Femur (tissue), 1 donor: ENCODE measurements around the gene MAP2.
"Not testable (repeated sequence)": the region's sequence is repeated elsewhere in the genome, so short reads cannot be mapped to it uniquely, and the experiment has no call there.

Experiments
- DNase-seq: peaks from one replicate; pipeline ENCODE4 v3.0.0-alpha.2; 2017

MAP2 gene

DNA sequence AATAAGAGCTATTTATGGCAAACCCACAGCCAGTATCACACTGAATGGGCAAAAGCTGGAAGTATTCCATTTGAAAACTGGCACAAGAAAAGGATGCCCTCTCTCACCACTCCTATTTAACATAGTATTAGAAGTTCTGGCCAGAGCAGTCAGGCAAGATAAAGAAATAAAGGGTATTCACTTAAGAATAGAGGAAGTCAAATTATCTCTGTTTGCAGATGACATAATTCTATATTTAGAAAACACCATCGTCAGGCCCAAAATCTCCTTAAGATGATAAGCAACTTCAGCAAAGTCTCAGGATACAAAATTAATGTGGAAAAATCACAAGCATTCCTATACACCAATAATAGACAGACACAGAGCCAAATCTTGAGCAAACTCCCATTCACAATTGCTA is 68.4 kb downstream of the MAP2 start:
- DNase-seq = not testable (repeated sequence)

DNA sequence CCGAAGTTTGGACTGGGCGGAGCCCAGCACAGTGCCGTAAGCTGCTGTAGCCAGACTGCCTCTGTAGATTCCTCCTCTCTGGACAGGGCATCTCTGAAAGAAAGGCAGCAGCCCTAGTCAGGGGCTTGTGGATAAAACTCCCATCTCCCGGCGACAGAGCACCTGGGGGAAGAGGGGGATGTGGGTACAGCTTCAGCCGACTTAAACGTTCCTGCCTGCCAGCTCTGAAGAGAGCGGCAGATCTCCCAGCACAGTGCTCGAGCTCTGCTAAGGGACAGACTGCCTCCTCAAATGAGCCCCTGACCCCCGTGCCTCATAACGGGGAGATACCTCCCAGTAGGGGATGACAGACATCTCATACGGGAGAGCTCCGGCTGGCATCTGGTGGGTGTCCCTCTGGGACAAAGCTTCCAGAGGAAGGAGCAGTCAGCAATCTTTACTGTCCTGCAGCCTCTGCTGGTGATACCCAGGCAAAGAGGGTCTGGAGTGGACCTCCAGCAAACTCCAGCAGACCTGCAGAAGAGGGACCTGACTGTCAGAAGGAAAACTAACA is 71.3 kb downstream of the MAP2 start:
- DNase-seq = not testable (repeated sequence)

DNA sequence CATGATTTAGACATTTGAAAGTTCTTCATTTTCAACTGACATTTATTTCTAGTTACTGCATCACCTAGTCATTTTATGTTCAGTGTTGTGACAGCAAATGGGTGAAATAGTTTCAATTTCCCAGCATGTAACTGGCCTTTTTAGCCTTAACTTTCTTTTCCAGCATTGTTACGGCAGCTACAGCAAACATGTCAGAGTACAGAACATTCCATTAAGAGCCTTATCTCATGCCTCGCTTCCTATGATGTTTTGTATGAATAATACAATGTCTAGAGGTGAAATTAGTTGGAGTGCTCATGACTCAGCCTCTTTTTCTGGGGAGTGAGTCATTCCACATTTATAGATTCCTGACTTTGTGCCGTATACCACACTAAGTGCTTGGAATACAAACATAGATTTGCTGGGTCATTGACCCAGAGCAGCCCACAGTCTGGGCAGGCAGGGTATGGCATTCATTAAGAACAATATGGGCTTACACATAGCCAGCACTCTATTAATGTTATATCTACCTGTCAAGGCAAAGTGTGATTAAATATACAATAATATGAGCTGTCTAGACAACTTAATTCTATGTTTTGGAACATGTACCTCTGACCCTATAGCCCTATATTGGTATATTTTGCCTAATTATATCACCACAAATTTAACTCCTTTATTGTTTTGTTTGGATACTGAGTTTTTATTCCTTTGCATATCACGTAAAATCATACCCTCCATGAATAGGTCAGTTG is 72.2 kb downstream of the MAP2 start:
- no peak for DNase-seq

DNA sequence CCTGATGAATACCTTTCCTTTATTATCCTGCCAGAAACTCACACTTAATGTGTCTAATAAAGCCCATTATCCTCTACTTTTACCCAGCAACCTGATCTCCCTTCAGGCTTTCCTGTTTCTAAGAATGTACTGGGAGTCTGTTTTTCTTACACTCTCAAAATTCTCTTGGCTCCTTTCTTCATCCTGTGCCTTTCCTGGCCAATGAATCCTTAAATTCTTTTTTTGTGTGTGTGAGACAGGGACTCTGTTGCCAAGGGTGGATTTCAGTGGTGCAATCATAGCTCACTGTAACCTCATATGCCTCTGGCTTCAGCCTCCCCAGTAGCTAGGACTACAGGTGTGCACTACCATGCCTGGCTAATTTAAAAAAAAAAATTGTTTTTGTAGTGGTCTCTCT is 72.7 kb downstream of the MAP2 start:
- no peak for DNase-seq

DNA sequence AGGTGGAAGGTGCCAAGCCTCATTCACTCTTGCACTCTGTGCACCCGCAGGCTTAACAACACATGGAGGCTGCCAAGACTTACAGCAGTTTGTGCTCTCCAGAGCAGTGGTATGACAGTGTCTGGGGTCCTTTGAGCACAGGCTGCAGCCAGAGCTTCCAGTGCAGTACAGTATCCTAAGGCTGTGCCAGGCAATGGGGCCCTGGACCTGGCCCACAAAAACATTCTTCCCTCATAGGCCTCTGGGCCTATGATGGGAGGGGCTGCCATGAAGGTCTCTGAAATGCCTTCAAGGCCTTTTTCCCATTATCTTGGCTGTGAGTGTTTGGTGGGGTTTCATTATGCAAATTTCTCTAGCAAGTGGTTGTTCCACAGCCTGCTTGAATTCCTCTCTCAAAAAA is 74.8 kb downstream of the MAP2 start:
- DNase-seq = no peak

DNA sequence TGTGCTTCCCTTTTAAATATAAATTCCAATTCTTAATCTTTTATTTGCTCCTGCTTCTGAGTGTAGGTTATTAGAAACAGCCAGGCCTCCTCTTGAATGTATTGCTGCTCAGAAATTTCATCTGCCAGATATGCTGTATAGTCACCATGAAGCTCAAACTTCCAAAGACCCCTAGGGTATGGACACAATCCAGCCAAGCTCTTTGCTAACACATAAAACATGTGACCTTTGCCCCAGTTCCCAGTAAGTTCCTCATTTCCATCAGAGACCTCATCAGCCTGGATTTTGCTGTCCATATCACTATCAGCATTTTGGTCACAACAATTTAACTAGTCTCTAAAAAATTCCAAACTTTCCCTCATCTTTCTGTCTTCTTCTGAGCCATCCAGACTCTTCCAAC is 75.2 kb downstream of the MAP2 start:
- DNase-seq = no peak

DNA sequence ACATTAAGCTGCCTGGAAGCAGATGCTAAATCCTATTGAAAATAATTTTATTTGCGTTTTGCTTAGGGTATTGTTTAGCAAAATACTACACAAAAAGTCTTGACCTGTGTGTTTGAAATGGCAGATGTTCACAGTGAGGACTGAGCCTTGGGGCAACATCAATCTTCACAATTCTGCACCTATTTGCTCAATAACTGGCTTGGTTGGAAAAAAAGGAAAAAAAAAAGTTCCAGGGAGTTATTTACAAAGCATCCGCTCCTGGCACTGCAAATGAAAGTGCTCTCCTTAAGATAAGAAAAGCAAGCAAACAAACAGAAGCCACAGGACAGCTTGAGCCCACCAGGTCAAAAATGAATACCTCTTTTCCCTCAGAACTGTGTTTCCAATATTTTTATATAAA is 77.7 kb downstream of the MAP2 start:
- DNase-seq = no peak

DNA sequence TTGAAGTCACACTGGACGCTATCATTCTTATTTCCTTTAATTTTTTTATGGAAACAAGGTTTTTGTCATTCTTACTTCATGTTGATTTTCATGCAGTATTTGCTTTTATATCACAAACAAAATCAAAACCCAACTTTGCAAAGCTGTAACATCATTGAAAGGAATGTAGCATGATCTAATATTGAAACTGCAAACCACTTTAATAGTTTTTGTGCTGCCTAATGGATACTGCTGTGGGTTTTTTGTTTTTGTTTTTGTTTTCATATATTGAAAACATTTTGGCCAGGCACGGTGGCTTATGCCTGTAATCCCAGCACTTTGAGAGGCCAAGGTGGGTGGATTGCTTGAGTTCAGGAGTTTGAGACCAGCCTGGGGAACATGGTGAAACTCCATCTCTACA is 81.6 kb downstream of the MAP2 start:
- DNase-seq = no peak

DNA sequence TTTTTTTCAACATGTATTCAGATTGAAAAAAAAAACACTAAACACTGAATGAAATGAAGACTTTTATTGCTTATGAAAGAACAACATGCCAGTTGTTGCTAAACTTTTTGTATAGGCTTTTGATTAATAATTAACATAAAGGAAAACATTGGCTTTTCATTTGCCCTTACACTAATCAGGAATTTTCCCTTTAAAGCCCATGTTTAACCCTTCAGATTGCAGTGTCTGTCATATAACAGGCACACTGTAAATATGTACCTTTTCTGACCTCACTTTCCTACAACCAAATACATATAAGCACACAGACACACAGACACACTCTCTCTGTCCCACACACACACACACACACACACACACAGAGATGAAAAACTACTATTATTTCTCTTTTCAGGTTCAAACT is 84.4 kb downstream of the MAP2 start:
- no peak for DNase-seq

DNA sequence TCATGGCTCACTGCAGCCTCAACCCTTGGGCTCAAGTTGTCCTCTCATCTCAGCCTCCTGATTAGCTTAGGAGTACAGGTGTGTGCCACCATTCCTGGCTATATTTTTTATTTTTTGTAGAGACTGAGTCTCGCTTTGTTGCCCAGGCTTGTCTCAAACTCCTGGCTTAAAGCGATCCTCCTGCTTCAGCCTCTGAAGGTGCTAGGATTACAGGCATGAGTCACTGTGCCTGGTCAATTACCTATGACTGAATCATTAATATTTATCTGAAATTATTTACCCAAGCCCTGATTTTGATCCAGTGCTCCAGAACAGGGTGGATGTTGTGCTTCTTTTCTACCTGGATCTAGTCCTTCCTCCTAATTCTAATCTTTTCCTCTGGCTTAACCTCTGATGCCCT is 87.8 kb downstream of the MAP2 start:
- DNase-seq = no peak

DNA sequence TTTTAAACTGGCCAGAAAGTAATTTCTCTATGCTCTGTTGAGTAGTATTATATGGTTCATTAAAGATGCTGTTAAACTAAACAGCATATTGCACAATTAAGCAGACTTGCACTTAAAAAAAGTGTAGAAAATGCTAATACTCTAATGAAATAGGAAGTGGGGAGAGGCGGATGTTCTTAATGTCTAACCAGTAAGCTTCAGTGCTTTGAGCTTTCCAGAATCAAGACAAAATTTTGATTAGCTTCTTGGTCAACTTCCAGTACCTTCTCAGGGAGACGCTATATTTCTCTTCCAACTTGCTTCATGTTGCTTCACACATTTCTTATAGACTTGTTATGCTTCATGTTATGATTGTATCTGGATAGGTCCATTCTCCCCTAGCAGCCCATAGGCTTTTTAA is 89.1 kb downstream of the MAP2 start:
- no peak for DNase-seq

DNA sequence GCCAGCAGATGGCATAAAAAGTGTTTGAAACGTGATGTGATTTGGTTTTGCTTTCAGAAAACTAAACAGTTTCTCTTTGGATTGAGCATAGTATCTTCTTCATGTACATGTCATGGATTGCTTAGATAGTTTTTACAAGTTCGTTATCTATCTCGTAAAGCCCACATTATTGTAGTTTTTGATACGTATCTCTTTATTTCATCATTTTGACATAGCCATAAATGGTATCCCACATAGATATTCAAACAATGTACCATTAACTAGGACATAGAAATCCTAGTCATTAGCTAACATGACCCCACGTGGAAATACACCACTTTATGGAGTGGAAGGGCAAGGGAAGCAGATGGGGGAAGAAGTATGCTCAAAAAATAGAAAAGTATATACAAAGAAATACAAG is 93.6 kb downstream of the MAP2 start:
- DNase-seq = no peak

DNA sequence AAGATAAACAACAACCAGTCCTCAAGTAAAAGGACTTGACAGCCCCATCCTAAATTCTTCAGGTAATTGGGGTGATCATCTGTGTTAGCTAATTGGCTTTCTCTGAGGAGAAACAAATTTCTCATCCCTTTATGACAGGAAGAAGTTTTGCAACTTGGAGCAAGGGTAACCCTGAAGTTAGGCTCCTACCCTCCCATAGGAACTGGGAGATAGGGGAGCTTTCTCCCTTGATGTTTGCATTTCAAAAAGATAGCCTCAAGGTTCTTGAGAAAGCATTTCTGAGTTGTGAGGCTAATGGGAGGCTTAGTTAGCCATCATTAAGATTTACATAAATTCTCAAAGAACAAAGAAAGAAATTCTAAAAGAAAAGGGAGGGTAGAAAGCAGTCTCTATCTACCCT is 95.4 kb downstream of the MAP2 start:
- DNase-seq = no peak

DNA sequence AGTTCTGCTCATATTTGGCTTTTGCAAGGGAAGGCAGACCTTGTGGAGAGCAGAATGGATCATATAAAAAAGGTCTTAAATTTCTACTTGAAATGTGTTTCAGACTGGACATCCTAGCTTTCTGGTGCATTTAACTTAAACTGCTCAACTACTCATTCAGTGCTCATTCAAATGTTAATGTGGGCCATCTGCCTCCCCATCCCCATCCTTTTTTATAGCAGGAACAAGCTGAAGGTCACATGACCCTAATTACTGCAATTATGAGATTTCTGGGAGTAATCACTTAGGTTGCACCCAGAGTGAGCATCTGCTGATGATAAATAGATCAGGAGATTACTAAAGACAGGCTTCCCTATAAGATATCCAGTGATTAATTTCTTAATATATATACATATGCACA is 96.1 kb downstream of the MAP2 start:
- DNase-seq = no peak

DNA sequence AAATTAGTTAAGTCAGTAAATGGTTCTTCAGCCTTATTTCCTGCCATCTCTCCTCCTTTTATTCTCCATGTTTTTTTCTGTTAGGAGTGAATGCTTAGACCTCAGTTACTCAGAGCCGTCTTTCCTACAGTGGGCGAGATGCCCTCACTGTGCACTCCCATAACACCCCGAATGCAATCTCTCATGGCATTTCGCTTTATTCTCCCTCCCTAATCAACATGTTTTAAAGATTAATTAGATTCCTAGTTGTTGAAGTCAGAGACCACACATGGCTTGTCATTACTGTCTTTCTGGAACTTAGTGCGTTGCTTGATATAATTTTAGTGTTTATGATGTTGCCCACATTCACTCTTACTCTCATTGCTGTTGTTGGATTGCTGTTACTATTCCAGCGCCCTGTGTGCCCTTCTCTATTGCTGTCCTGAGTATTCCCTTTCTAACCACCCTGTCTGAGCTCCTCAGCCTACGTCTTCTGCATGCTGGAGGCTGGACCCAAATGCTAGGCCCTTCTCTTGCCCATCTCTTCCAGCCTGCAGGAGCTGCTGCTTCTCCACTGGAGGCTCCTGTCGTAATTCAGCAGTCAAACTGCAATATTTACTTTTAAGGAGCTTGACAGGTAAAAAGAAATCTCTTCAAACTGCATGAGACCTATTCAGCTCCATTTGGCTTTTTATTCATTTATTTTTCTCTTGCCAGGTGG is 99.3 kb downstream of the MAP2 start:
- DNase-seq = no peak

DNA sequence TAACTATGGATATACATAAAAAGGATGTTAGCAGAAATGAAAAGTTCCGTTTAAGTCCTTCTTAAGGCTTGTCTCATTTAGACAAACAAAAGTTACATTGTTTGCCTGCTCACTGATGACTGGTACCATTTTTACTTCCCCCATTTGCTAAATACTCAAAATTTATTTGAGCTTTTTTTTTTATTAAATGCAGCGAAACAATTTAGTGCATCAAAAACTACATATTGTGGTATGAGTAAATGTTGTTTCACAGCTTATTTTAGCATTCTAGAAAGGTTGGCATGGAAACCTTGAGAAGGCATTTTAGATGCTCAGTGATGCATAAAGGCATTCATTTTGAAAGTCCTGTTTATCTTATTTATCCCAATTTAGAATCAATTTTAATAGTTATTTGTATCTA is 100.0 kb downstream of the MAP2 start:
- no peak for DNase-seq

DNA sequence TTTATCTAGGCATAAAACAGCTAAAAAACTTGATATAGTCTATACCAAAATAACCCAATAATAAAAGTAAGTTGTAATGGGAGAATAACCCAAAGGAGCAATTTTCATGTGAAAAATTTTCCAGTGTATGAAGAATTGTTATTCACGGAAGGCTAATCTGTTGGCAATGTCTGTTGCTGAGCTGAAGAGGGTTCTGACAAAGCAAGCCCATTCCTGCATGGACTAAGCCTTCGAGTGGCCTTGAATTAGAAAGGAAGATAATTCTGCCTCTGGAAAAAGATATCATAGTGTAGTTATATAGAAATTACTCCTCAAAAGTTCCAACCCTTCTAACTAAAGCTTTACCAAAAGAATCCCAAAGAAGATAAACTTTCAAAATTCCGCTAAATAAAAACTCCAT is 101.5 kb downstream of the MAP2 start:
- no peak for DNase-seq

DNA sequence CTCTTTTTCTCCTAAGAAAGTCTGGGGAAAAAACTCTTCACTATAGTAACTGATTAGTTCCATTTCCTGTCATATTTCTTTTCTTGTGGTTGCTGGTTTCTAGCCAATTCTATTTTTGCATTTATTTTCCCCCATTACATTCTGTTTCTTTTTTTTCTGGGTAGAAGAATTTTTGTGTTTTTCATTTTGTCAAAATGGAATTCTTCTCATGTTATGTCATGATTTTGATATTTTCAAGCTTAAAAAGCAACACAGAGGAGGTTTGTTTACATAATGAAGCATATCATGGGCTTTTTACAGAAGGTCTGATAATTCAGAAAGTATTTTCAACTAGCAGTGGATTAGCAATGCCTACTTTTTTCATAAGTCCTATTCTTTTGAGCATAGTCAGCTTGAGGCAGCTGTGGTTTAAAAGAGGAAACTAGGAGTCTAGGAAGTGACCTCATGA is 102.0 kb downstream of the MAP2 start:
- DNase-seq = no peak

DNA sequence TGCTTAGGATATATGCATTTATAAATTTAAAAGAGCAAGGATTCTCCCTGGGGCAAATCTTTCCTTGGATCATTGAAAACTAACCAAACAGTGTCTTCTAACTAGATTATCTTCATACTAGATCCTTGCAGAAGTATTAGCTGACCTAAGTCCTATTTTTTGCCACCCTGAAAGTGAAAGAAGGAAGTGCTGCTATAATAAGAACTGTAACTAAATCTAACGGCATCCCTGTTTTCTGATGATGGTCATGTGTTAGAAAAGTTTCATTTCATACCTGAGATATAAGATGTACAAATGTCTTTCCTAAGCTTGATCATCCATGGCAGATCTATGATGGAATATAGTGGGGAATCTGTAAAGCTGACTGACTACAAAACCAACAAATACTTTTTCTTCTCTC is 102.7 kb downstream of the MAP2 start:
- DNase-seq = no peak

DNA sequence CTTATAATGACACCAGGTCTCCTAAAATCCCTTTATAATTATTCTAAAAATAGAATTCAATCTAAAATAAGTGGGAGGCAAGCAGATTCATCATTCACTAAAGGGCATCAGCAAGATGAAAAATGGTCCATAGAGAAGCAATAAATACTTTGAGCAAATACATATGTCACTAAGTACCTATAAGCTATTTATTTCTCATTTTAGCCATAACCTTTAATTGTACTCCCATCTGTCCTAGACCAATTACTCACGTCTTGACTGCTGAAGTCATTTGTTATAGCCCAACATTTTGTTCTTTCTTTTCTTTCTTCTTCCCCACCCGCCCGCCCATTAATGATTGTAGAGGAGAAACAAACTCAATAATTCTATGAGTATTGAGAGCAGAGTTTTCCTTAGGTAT is 105.7 kb downstream of the MAP2 start:
- DNase-seq = no peak

DNA sequence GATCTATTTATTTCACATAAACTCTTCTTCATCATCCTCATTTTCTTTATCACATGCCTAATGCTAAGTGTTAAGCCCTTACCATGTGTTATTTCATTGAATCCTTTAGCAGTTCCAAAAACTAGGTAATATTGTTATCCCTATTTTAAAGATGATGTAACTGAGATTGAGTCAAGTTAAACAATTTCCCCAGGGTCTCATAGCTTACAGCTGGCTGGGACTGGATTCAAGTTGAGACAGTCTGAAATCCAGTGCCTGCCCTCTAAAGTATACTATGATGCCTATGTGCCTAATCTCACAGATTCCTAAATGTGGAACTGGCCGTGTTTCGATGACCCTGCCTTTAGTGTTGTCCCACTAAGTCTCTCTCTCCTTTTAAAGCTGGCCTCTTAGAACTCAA is 108.5 kb downstream of the MAP2 start:
- no peak for DNase-seq

DNA sequence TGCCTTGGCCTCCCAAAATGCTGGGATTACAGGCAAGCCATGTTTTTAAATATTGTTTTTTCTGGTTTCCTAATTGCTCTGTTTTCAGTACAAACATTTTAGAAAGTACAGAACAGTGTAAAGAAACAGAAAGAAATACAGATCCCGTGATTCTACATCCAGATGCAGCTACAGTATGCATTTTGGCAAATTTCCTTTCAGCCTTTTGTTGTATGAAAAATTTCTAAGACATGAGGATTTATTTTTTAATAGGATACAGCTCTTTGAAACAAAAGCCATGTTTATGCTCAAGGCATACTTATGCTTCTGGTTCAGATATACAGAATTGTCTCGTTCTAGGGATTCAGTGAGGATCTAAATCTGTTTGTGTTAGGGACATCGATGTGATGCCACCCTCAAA is 109.5 kb downstream of the MAP2 start:
- DNase-seq = no peak

DNA sequence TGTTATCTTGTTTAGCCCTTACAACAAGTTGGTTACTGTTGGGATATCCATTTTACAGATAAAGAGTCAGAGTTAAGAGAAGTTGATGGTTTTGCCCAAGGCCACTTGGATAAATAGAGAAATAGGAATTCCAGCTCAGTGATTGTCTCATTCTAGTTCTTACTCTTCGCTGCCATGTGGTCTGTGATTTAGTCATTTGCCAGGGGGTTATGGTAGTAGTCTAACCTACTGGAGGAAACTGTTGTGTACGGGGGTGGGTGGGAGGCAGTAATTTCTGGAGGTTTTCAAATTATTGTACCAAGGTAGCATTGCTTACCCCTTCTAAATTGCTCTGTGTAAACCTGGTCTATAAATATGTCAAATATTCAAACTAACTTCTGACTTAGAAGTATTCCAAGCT is 110.4 kb downstream of the MAP2 start:
- DNase-seq = no peak

DNA sequence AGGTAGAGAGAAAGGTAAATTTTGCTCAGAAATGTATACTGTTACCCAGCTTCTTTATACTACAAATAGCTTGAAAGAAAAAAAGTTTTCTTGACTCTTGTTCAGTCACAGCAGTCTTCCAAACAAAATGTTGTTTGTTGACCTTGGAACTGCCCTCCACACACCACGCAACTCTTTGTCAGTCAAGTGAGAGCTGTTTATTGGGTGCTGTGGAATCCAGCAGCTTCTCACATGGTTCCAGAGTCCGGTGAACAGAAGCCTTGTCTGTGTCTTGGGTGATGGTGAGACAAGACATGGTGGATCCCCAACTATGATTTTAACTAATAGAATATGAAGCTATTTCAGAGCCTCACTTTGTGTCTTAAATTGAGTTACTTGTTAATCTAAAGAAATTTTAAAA is 112.5 kb downstream of the MAP2 start:
- DNase-seq = no peak

DNA sequence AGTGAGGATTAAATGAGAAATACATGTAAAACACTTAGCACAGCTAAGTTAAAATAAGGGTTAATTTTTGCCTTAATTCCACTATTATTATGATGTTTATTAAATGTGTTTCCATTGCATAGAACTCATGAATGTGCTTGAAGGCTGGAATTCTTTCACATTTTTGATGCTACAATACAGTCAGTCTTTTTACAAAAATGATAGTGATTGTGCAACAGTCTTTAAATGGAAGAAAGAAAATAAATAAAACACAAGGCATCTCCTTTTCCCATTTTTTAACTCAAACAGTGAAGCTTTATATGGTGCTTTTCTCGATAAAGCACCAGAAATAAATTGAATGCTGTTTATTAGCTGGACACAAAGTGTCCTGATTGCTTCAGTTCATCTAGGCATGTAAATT is 123.9 kb downstream of the MAP2 start:
- DNase-seq = no peak
